Activated T-cell treated with anti-CD3 and anti-CD28 coated beads, Interleukin-2, amount 50 U/mL, for 72 hours (primary cell): Measurements from ENCODE around the gene TOP1. TPM values are rescaled to one million over a fixed set of nuclear protein-coding genes. Genes with fewer than 3 reads are reported as not detected.

Experiments used
- ATAC-seq, 2 donors: fragments of 150-1000 bp; cut with Tn5 transposase; replicated peaks in 1 of 2; 2 replicates each; pipeline ENCODE4 v1.10.0; 2021; ENCODE audit warnings: moderate library complexity in 2 of 2, mild to moderate bottlenecking in 1 of 2
- DNase-seq, 2 donors: peaks; one replicate each; pipeline ENCODE4 v3.0.0; 2021 to 2022; ENCODE audit warnings: mixed read lengths in 1 of 2
- H3K27ac Mint-ChIP-seq: one replicate; pipeline ENCODE4 v1.8.0; 2022; ENCODE audit warnings: mild to moderate bottlenecking, moderate library complexity, mixed read lengths
- H3K27me3 Mint-ChIP-seq: one replicate; pipeline ENCODE4 v1.8.0; 2022; ENCODE audit warnings: low read depth, mixed read lengths
- H3K36me3 Mint-ChIP-seq, 2 donors: one replicate each; pipeline ENCODE4 v1.8.0; 2022; ENCODE audit warnings: mixed read lengths in 2 of 2, mild to moderate bottlenecking in 1 of 2; ENCODE audit not compliant: insufficient read depth in 2 of 2
- H3K4me1 Mint-ChIP-seq: one replicate; pipeline ENCODE4 v1.8.0; 2022; ENCODE audit warnings: low read depth, mixed read lengths
- H3K4me3 Mint-ChIP-seq, 2 donors: one replicate each; pipeline ENCODE4 v1.8.0; 2022; ENCODE audit warnings: mild to moderate bottlenecking in 2 of 2, mixed read lengths in 2 of 2, moderate library complexity in 2 of 2
- H3K9me3 Mint-ChIP-seq, 2 donors: one replicate each; pipeline ENCODE4 v1.8.0; 2022; ENCODE audit warnings: mixed read lengths in 2 of 2
- total RNA-seq, 2 donors: library from RNA; stranded (reverse); gene quantifications; one replicate each; pipeline ENCODE4 v1.2.3, GENCODE V29; 2022

Gene TOP1
- total RNA-seq, 2 donors from 2014 or later = 78.7 to 86.1 TPM

DNA sequence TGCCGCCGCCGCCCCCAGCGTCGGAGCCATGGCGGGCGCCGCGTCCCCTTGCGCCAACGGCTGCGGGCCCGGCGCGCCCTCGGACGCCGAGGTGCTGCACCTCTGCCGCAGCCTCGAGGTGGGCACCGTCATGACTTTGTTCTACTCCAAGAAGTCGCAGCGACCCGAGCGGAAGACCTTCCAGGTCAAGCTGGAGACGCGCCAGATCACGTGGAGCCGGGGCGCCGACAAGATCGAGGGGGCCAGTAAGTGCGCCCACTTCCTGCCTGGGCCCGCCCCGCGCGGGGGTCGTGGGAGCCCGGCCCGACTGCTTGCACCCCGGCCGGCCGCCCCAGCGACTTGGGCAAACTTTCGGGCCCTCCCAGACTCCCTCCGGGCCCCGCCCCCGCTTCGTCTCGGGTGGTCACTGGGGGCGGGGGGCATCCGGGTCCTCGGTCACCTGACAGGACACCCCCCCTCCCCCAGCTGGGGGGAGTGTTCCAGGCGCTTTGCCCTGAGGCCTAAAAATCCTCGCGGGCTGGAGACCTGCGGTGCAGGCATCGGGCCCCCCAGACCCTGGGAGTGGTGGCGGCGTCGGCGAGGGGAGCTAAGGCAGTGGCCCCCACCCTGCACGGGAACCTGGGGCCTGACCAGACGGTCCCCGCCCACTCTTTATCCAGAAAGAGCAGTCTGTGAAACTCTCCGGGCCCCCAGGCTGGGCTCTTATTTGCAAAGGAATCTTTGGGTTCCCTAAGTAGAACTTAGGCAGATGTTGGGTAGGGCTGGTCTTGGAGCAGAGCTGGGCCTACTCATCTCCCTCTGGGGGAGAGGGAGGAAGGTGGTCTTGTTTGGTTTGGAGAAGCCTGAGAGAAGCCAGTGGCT, 109.2 kb downstream of the TOP1 start:
- H3K36me3 Mint-ChIP-seq = no peaks in the 10 kb centered on the region

DNA sequence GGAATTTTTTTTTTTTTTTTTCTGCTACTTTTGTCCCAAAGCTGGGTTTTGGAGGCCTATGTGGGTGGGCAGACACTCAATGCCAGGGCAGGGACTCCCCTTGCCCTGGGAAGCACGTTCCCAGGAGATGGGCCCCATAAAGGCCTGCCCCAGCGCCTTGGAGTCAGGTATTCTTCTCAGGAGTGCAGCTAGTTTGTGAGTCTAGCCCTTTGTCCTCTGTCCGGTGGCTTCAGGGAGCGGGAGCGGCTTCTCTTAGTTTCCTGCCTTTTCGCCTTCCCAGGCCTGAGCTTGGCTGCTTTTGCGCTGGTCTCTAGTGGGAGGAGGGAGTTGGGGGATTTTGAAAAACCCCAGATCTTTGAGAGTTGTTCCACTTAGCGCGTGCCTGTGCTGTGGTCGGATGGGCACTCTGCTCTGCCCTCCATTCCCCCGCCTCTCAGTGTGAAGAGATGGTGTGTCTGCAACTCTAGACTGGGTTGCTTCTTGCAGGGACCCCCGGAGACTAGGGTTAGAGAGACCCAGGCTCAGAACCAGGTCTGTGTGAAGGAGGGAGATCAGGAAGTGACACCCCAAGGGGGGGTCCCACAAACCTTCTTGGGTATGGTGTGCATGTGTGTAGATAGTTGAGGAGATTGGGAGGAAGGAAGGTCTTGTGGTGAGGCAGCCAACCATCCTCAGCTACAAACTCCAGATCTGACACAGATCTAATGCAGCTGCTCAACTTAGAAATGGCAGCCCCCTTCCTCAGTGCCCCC, 110.0 kb downstream of the TOP1 start:
- H3K27ac Mint-ChIP-seq = peak overlapping the region; percentile 91
- DNase-seq (peak; percentile 46 to 48), ATAC-seq (peak in 1 of 2 donors; percentile 7)
- H3K4me1 Mint-ChIP-seq = peaks cover 80% of the 10 kb centered on the region
- H3K4me3 Mint-ChIP-seq = peak overlapping the region; percentile 85 to 86
- no peaks in the 10 kb centered on the region for H3K36me3 Mint-ChIP-seq
- no peaks in the 10 kb centered on the region for H3K9me3 Mint-ChIP-seq
- no peaks in the 10 kb centered on the region for H3K27me3 Mint-ChIP-seq

More for the DNA sequence above, 109.2 kb downstream of the TOP1 start:
- H3K27ac Mint-ChIP-seq = peak overlapping the region; percentile 91
- peaks cover 79% of the 10 kb centered on the region for H3K4me1 Mint-ChIP-seq
- H3K9me3 Mint-ChIP-seq = no peaks in the 10 kb centered on the region
- peak; percentile 22 to 30 for ATAC-seq
- peak overlapping the region; percentile 85 to 86 for H3K4me3 Mint-ChIP-seq
- no peaks in the 10 kb centered on the region for H3K27me3 Mint-ChIP-seq
- DNase-seq = peak; percentile 75 to 77

DNA sequence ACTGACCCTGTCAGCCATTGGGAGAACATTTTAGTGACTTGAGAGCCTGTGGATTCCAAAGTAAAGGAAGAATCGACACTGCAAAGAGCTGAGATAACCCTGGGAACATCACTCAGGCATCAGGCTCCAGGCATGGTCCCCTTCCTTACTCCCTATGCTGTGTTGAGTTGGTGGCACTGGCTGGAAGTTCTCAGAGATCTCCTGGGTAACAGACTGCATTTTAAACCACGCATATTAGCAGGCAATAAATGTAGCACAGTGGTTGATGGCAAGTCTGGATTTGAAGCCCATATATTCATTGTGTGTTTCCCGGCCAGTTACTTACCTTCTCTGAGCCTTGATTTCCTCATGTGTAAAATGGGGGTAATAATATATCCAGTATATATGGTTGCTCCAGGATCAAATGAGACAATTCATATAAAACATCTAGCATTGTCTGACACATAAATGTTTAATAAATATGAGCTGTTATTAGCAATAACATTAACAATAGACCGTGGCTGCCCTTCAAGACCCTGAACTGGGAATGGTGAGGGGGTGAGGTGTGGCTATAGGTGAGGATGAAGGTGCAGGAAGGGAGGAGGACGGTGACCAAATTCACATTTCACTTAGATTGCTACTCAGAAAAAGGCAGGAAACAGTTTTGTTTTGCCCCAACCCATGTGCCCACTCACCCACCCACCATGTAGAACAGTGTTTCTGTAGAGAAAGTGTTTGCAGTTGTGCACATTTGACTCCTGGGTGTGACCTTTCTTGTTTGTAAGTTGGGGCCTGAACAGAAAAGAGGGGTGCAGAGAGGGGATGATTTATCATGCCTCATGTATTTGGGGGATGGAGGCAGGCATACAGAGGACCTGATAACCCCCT, 110.8 kb downstream of the TOP1 start:
- Mint-ChIP-seq H3K27ac (peak overlapping the region; percentile 91), H3K4me3 (peak overlapping the region; percentile 85 to 86)

DNA sequence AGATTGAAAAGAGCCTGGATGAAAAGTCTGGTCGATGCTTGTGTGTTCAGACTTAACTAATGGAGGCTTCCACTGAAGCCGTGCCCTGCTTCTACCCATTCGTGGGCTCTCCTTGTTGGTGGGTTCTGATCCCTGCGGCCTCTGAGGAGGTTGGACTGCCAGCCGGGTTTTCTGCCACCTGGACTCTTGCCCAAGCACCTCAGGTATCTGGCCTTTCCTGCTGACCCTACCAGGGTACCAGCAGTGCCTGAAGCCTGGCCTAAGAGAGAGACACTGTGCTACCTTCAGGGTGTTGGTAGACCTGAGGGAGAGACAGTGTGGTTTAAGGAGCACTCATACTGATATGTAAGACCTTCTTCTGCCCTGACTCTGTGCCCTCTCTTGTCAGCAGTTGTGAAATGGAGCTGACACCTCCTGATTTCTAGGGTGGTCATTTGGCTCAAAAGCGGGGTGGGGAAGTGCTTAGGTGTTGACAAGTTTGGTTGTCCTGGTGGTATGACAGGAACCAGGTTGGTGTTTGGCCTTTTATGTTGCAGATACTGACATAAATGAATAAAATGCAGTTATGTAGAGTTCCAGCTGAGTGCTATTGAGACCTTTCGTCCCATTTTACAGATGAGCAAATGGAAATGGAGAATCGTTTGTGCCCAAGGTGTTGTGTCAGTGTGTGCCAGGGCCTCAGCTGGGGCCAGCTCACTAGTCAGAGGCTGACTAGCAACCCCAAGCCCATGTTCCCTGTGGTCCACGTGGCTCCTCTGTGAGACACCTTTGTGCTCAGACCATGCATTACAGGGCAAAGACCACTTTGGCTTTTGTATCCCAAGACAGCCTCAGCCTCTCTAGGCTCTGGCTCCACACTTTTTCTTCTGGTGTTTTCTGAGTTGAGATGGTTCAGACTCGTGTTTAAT, 111.9 kb downstream of the TOP1 start:
- H3K27me3 Mint-ChIP-seq = no peaks in the 10 kb centered on the region
- no peaks in the 10 kb centered on the region for H3K9me3 Mint-ChIP-seq
- peak in 1 of 2 donors; percentile 8 for ATAC-seq
- H3K4me3 Mint-ChIP-seq = peak overlapping the region; percentile 85 to 86
- peak in 1 of 2 donors; percentile 46 for DNase-seq
- peaks cover 0 to 7% of the 10 kb centered on the region in 2 donors for H3K36me3 Mint-ChIP-seq
- peaks cover 80% of the 10 kb centered on the region for H3K4me1 Mint-ChIP-seq
- H3K27ac Mint-ChIP-seq = peak overlapping the region; percentile 91

More for the DNA sequence above, 110.8 kb downstream of the TOP1 start:
- Mint-ChIP-seq H3K9me3 (no peaks in the 10 kb centered on the region), H3K36me3 (peaks cover 0 to 2% of the 10 kb centered on the region in 2 donors), H3K4me1 (peaks cover 80% of the 10 kb centered on the region), H3K27me3 (no peaks in the 10 kb centered on the region)
- ATAC-seq = no peak
- peak in 1 of 2 donors; percentile 38 for DNase-seq

DNA sequence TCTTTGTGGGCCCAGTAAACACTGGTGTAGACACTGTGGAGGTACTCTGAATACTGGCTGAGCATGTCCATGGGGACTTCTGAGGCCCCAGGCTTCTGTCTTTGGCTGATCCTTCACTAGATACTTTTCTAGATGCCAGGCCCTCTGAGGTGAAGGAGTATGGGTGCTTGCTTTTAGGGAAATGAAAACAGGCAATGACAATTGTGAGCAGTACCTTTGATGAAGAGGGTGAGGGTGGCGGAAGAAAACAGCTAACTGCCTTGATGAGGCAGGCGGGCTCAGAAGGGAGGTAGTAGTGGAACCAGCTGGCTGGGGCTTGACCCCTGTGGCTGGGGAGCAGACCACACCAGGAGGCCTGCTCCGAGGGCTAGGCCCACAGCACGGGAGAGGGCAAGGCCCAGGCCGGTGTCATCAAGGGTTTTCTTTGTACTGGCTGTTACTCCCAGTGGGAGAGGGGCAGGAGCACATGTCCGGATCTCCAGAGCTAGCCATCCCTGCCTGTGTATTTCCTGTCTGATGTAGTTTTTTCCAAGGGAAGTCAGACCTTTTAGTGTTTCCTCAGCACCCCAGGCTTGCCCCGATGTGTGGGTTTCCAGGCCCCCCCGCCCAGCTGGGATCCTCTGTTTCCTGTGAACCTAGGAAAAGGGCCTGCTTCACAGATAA, 112.7 kb downstream of the TOP1 start:
- Mint-ChIP-seq H3K27ac (peak overlapping the region; percentile 91), H3K4me3 (peak overlapping the region; percentile 85 to 86), H3K36me3 (peaks cover 0 to 8% of the 10 kb centered on the region in 2 donors), H3K9me3 (no peaks in the 10 kb centered on the region), H3K27me3 (no peaks in the 10 kb centered on the region), H3K4me1 (peaks cover 80% of the 10 kb centered on the region)
- ATAC-seq (no peak), DNase-seq (no peak)

DNA sequence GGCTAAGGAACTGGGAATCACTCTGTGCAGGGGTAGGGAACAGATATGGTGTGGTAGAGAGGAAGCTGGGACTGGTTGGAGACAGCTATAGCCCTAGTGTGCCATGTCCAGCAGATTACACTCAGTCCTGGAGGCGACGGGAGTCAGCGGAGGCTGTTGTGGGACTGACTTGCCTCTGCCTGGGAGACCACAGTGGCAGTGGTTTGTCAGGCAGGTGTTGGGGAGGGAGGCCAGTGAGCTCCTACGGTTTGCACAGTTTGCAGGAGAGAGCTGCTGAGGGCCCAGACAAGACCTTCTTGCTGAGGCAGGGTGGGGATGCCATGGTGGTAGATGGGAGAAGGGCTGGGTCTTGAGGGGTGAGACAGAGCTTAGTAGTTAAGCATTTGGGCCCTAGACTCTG, 113.6 kb downstream of the TOP1 start:
- no peak for DNase-seq
- Mint-ChIP-seq H3K4me1 (peaks cover 87% of the 10 kb centered on the region), H3K9me3 (peaks cover 0 to 2% of the 10 kb centered on the region in 2 donors), H3K4me3 (peak overlapping the region; percentile 85 to 86), H3K36me3 (peaks cover 2 to 14% of the 10 kb centered on the region in 2 donors), H3K27me3 (no peaks in the 10 kb centered on the region), H3K27ac (peak overlapping the region; percentile 91)
- ATAC-seq = no peak

DNA sequence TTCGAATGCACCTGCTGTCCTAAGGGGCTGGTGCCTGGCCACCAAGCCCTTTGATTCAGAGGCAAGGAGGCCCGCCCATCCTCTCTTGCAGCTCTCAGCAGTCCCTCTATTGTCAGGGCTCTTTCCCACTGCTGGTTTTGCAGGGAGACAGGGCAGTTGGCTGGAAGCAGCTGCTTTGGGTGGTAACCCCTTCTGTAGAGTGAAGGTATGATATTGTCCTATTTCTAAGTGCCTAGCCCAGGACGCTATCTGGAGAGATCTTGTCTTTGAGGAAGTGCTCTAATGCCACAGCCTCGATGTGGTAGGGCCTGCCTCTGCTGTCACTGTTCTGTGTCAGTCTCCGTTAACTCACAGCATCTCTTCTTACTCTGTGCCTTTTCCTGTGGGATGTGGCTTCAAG, 114.3 kb downstream of the TOP1 start:
- Mint-ChIP-seq H3K9me3 (peaks cover 0 to 2% of the 10 kb centered on the region in 2 donors), H3K36me3 (peaks cover 2 to 15% of the 10 kb centered on the region in 2 donors), H3K4me3 (peak overlapping the region; percentile 85 to 86), H3K4me1 (peaks cover 94% of the 10 kb centered on the region), H3K27ac (peak overlapping the region; percentile 91), H3K27me3 (no peaks in the 10 kb centered on the region)
- DNase-seq (peak in 1 of 2 donors; percentile 42), ATAC-seq (peak; percentile 38 to 44)

DNA sequence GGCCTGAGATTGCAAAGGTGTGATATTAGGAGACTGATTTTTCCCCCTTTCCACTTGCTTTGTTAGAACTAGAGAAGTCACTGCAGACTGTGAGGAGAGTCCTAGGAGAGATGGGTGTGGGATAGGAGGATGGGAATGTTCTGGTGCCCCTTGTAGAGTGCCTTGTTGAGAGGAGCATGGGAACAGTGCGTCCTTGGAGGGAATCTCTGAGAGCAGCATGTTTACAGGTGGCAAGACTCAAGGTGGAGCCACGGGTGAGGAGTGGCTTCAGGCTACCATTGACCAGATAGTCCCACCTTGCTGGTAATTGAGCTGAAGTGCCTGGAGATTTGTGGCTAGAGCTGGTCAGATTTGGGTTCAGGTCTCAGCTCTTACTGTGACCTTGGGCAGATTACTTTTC, 114.7 kb downstream of the TOP1 start:
- ATAC-seq (no peak), DNase-seq (no peak)
- Mint-ChIP-seq H3K4me1 (peaks cover 98% of the 10 kb centered on the region), H3K36me3 (peaks cover 2 to 15% of the 10 kb centered on the region in 2 donors), H3K9me3 (peaks cover 0 to 2% of the 10 kb centered on the region in 2 donors), H3K4me3 (peak overlapping the region; percentile 85 to 86), H3K27ac (peak overlapping the region; percentile 91), H3K27me3 (no peaks in the 10 kb centered on the region)

DNA sequence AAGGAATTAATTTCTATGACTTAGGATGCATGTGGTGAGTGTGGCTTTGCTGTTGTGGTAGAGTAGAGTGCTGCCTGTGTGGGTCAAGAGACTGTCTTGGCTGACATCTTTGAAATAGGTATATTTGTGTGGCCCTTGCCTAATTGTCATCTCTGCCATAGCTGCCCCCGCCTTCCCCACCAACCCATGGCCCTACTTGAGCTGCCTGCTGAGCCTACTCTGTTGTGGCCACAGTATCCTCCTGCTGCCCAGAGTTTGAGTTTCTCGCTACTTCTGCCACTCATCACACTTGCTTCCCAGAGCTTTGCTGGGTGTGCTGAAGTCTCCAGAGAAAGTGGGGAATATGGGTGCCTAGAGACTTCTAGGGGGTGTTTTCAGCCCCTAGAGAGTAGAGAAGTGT, 116.7 kb downstream of the TOP1 start:
- Mint-ChIP-seq H3K27me3 (no peaks in the 10 kb centered on the region), H3K36me3 (peaks cover 2 to 15% of the 10 kb centered on the region in 2 donors), H3K4me3 (peak overlapping the region; percentile 38 to 85), H3K27ac (peak overlapping the region; percentile 51), H3K9me3 (peaks cover 0 to 2% of the 10 kb centered on the region in 2 donors), H3K4me1 (peaks cover 100% of the 10 kb centered on the region)
- ATAC-seq (no peak), DNase-seq (no peak)

DNA sequence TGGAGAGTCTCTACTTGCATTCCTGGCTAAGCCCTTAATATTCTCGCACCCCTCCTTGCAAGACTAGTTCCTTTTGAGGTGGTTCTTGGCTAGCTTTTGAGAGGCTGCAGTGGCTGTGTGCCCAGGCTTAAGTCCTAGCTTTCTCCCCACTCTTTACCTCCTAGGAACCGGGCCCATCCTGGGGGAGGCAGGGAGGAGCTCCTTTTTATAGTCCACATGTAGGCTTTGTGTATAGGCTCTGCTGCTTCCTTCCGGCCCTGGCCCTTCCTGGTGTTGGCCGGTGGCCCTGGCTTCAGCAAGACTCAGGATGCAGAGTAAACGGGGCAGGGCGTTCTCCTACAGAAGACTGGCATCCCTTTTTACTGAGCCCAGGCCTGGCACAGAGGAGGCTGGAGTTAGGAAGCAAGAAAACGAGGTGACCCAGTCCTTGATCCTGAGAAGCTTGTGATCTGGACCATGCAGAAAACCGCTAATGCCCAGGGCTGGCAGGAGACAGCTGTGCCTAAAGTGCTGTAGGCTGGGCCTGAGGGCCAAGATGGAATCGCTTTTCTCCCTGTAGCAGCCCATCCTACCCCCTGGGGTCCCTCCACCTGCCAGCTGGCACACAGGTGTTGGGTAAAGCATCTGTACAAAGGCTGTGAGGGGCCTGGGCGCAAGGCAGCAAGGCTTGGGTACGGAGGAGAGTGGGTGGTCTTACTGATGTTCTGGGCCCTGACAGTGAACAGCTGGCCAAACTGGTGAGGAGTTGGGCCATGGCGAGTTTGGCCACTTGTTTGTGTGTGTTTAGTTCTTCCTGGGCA, 117.4 kb downstream of the TOP1 start:
- H3K27me3 Mint-ChIP-seq = no peaks in the 10 kb centered on the region
- H3K4me3 Mint-ChIP-seq = peak overlapping the region; percentile 23 to 48
- peaks cover 100% of the 10 kb centered on the region for H3K4me1 Mint-ChIP-seq
- ATAC-seq = no peak
- H3K36me3 Mint-ChIP-seq = peaks cover 2 to 15% of the 10 kb centered on the region in 2 donors
- DNase-seq = no peak
- H3K9me3 Mint-ChIP-seq = peaks cover 0 to 2% of the 10 kb centered on the region in 2 donors
- peak overlapping the region; percentile 51 for H3K27ac Mint-ChIP-seq

DNA sequence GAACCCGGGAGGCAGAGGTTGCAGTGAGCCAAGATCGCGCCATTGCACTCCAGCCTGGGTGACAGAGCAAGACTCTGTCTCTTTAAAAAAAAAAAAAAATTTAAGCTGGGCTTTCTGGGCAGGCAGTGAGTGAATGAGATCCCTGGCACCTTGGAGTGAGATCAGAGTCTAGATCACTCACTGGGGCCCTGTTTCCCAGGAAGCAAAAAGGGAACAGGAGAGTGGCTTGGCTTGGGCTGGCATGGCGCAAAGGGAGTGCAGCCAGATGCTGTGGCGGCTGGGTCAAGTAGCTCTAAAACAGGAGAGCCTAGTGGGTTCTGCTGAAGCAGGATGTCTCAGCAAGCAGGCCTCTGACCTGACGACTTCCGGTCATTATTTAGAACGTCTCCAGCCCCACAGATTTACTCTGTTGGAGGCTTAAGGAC, 119.2 kb downstream of the TOP1 start:
- Mint-ChIP-seq H3K4me1 (peaks cover 100% of the 10 kb centered on the region), H3K27ac (peak overlapping the region; percentile 58)

More for the DNA sequence above, 119.2 kb downstream of the TOP1 start:
- H3K9me3 Mint-ChIP-seq = peaks cover 0 to 2% of the 10 kb centered on the region in 2 donors
- no peak overlapping the region for H3K4me3 Mint-ChIP-seq
- peaks cover 2 to 19% of the 10 kb centered on the region in 2 donors for H3K36me3 Mint-ChIP-seq
- no peaks in the 10 kb centered on the region for H3K27me3 Mint-ChIP-seq
- DNase-seq (no peak), ATAC-seq (no peak)
